Body of pancreas (tissue), 4 donors: ENCODE data around the gene ATP10A. TPM values are rescaled to one million over a fixed set of nuclear protein-coding genes. Genes with fewer than 3 reads are reported as not detected.

Source experiments
- ATAC-seq: fragments of 150-250 bp; one replicate; pipeline ENCODE4 v1.9.1; 2016
- DNase-seq, 4 donors: peaks; one replicate each; pipeline ENCODE4 v3.0.0-alpha.2; 2019
- H3K27ac ChIP-seq, 4 donors: fragments of 200-600 bp; sonication (generic); 1 replicate in 3 of 4; 2 replicates in 1 of 4; pipeline versions ENCODE4 v1.5.1 to v1.6.1; 2016 to 2019; ENCODE audit warnings: mild to moderate bottlenecking in 1 of 4, mixed read lengths in 1 of 4, moderate library complexity in 1 of 4
- H3K27me3 ChIP-seq, 2 donors: fragments of 200-600 bp; sonication (generic); one replicate each; pipeline ENCODE4 v1.6.0; 2016; ENCODE audit warnings: mild to moderate bottlenecking in 1 of 2
- H3K36me3 ChIP-seq, 2 donors: fragments of 200-600 bp; sonication (generic); replicated peaks in 1 of 2; 2 replicates each; pipeline ENCODE4 v1.5.1; 2016; ENCODE audit warnings: low read depth in 2 of 2; ENCODE audit not compliant: insufficient read depth in 1 of 2
- H3K4me1 ChIP-seq: fragments of 200-600 bp; sonication (generic); one replicate; pipeline ENCODE4 v1.6.0; 2016
- H3K4me3 ChIP-seq, 2 donors: fragments of 200-600 bp; sonication (generic); 1 replicate in 1 of 2; 2 replicates in 1 of 2; pipeline ENCODE4 v1.5.1; 2016 to 2019
- H3K9me3 ChIP-seq, 3 donors: fragments of 200-600 bp; sonication (generic); 1 replicate in 2 of 3; 2 replicates in 1 of 3; pipeline ENCODE4 v1.5.1; 2016
- POLR2A ChIP-seq, 3 donors: fragments of 450-650 bp; IDR thresholded peaks; one replicate each; pipeline ENCODE4 v1.6.1; 2016; ENCODE audit warnings: antibody characterized with exemption in 3 of 3, mild to moderate bottlenecking in 2 of 3
- WGBS, 2 donors: methylation state at CpG; one replicate each; pipeline ENCODE4 v1.1.5; 2017; 5-methylcytosine and 5-hydroxymethylcytosine counted together
- intact Hi-C: fragments of 100-400 bp; cut with DNase I; formaldehyde crosslinking; loops from one replicate; pipeline ENCODE4 v1.15.1; 2023
- total RNA-seq, 2 donors: library from RNA; depleted of rRNA; stranded (reverse); fragments of >200 nt; gene quantifications; one replicate each; pipeline ENCODE4 v1.1.0, GENCODE V29; 2016
- TF ChIP-seq, protein P1 (sequence below), 7 experiments: fragments of 450-650 bp in 4 of 7; fragments of 200-600 bp in 3 of 7; sonication (generic) in 3 of 7; IDR thresholded peaks; one replicate each; pipeline ENCODE4 v1.5.1; 2016 to 2019; ENCODE audit warnings: antibody characterized with exemption in 7 of 7

Gene ATP10A
- total RNA-seq = 1 to 10 TPM; 1.3 to 2.0 TPM

DNA sequence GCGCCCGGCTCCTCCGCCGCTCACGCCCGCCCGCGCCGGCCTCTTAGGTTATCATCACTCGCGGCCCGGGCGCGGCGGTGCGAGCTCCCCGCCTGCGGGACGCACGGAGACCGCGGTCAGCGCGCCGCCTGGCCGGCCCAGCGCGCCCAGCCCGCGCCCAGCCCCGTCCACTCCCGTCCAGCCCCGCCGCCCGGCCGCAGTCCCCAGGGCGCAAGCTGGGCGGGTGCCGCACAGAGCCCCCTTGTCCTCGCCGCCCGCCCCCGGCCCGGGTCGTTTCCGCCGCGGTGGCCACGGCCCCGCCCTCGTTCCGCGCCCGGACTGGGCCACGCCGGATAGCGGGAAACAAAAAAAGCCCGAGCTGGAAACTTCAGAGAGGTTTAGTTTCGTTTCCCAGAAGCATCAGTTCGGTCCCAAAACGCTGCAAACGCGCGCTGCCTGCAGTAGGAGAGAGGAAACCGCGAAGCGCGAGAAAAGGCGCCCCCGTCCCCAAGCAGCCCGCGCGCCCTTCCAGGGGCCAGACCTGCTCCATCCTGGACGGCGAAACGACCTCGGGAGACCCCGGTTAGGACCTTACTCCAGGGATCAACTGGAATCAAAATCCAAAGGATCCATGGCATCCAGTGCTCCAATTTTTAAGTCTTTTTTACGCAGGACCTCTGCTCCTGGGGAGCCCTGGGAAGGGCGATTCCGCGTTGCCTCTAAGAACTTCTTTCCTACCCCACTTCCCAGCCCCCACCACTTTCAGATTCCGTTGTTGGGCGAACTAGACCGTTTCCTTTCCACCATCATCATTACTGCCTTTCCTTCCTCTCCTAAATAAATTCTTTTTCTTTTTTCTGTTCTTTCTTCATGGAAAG, at the start of gene ATP10A:
TSS of gene ATP10A (minus strand) at position 217 of the 857 bp plus-strand sequence. CDS start 231 bp downstream, outside the sequence.
- intact Hi-C loops = no loop called here
- Histone ChIP-seq H3K4me1 (peaks cover 16% of the 10 kb centered on the region), H3K36me3 (no peaks in the 10 kb centered on the region), H3K9me3 (no peaks in the 10 kb centered on the region), H3K27me3 (no peaks in the 10 kb centered on the region), H3K27ac (no peak within 1 kb of the TSS), H3K4me3 (peak within 1 kb of the TSS in 1 of 2 donors; percentile 9)
- no peak for TF ChIP-seq POLR2A (IDR thresholded peaks at IDR 0.05)
- TF ChIP-seq, protein P1, sequence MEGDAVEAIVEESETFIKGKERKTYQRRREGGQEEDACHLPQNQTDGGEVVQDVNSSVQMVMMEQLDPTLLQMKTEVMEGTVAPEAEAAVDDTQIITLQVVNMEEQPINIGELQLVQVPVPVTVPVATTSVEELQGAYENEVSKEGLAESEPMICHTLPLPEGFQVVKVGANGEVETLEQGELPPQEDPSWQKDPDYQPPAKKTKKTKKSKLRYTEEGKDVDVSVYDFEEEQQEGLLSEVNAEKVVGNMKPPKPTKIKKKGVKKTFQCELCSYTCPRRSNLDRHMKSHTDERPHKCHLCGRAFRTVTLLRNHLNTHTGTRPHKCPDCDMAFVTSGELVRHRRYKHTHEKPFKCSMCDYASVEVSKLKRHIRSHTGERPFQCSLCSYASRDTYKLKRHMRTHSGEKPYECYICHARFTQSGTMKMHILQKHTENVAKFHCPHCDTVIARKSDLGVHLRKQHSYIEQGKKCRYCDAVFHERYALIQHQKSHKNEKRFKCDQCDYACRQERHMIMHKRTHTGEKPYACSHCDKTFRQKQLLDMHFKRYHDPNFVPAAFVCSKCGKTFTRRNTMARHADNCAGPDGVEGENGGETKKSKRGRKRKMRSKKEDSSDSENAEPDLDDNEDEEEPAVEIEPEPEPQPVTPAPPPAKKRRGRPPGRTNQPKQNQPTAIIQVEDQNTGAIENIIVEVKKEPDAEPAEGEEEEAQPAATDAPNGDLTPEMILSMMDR (IDR thresholded peaks at IDR 0.05) = no peak
- DNase-seq = no peak
- ATAC-seq = no peak
- WGBS, 2 donors = 1 to 2% methylated on average over 26 to 80 of the region's 85 CpGs

DNA sequence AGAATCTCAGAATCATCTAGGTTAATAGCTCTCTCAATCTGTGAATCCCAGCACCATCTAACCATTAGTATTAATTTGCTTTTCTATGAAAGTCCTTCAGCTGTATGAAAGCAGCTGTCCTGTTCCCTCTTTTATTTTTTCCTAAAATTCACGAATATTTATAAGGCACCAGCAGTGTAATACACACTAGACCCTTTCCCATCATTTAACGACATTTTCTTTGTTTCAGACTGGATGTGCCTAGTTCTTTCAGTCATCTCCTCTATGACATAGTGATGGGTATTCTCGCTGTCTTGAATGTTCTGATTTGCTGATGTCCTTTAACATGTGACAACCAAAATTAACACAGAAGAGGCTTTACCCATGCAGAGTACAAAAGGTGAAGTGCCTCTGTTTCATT, 48.9 kb upstream of the ATP10A start:
- WGBS, 2 donors = 50 to 61% methylated on average over 3 of the region's 3 CpGs
- intact Hi-C loops = no loop called here

DNA sequence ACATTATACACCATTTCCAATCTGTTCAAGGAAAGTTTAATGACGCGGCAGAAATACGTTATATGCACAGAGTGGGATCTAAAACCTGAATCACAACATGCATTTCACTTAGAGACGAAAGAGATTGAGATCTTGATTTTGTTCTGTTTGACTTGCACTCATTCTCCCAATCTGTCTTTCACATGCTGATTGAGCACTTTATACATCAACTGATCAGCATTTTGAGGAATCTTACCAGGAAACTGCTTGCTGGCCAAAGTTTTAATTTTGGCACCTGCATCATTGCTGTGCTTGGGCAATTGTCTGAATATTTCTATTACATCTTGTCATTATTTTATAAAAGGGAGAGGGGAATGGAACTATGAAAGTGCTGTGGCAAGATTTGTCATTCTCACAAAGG, 47.7 kb upstream of the ATP10A start:
- no peak for ATAC-seq
- Histone ChIP-seq H3K27me3 (no peaks in the 10 kb centered on the region), H3K27ac (no peak overlapping the region), H3K4me3 (no peak overlapping the region), H3K9me3 (no peaks in the 10 kb centered on the region), H3K36me3 (no peaks in the 10 kb centered on the region), H3K4me1 (no peaks in the 10 kb centered on the region)
- DNase-seq = no peak
- 60 to 74% methylated on average over 4 of the region's 4 CpGs for WGBS, 2 donors
- intact Hi-C loops = no loop called here
- no peak for TF ChIP-seq POLR2A (IDR thresholded peaks at IDR 0.05)
- TF ChIP-seq, protein P1 (IDR thresholded peaks at IDR 0.05) = no peak

More for the DNA sequence above, 48.9 kb upstream of the ATP10A start:
- Histone ChIP-seq H3K27me3 (no peaks in the 10 kb centered on the region), H3K9me3 (no peaks in the 10 kb centered on the region), H3K27ac (no peak overlapping the region), H3K4me3 (no peak overlapping the region), H3K36me3 (no peaks in the 10 kb centered on the region), H3K4me1 (no peaks in the 10 kb centered on the region)
- DNase-seq (no peak), ATAC-seq (no peak)
- TF ChIP-seq, protein P1 (IDR thresholded peaks at IDR 0.05) = no peak
- no peak for TF ChIP-seq POLR2A (IDR thresholded peaks at IDR 0.05)

GRCh38 chr15:25909806-25910205, 46.7 kb upstream of the ATP10A start:
- WGBS, 2 donors = 83 to 84% methylated on average over 16 of the region's 16 CpGs
- no peak for ATAC-seq

More at GRCh38 chr15:25909806-25910205, 46.7 kb upstream of the ATP10A start:
- H3K27me3 ChIP-seq = no peaks in the 10 kb centered on the region
- TF ChIP-seq, protein P1 (IDR thresholded peaks at IDR 0.05) = no peak
- TF ChIP-seq POLR2A (IDR thresholded peaks at IDR 0.05) = no peak
- H3K27ac ChIP-seq = no peak overlapping the region
- no peaks in the 10 kb centered on the region for H3K36me3 ChIP-seq
- H3K4me1 ChIP-seq = no peaks in the 10 kb centered on the region
- DNase-seq = no peak
- H3K4me3 ChIP-seq = no peak overlapping the region
- H3K9me3 ChIP-seq = no peaks in the 10 kb centered on the region
- intact Hi-C loops = no loop called here
